HEK293 (cell line): ENCODE results near the gene CXCL16.

Experiments
- CTCF ChIA-PET: fragments of 350-600 bp; formaldehyde crosslinking; extraction: SDS; loops from one replicate; lab custom pipeline; 2021; ENCODE audit warnings: antibody characterized with exemption; lab: Yijun Ruan, JAX
- POLR2A ChIA-PET: fragments of 300-600 bp; formaldehyde crosslinking; extraction: SDS; loops from one replicate; lab custom pipeline; 2020; ENCODE audit warnings: antibody characterized with exemption, inconsistent platforms; lab: Yijun Ruan, JAX
- H3K27ac ChIP-seq: fragments of 200-500 bp; sonication (Bioruptor generic); 2 replicates; pipeline ENCODE4 v1.5.1; 2014; ENCODE audit warnings: low read depth, low read length, control low read depth, inconsistent platforms; ENCODE audit errors: extremely low read depth
- H3K36me3 ChIP-seq, 2 experiments: fragments of 200-500 bp in 1 of 2; sonication (Bioruptor generic) in 1 of 2; 1 replicate in 1 of 2; 2 replicates in 1 of 2; pipeline ENCODE4 v1.5.1; 2014 to 2017; ENCODE audit warnings: inconsistent platforms in 2 of 2, low read length in 2 of 2; ENCODE audit not compliant: control insufficient read depth in 2 of 2, insufficient read depth in 1 of 2
- H3K4me1 ChIP-seq: fragments of 200-500 bp; sonication (Bioruptor generic); 2 replicates; pipeline ENCODE4 v1.5.1; 2014; ENCODE audit warnings: mild to moderate bottlenecking, low read length, inconsistent platforms; ENCODE audit not compliant: control insufficient read depth, insufficient read depth
- H3K4me3 ChIP-seq: 2 replicates; pipeline ENCODE4 v1.5.1; 2011; ENCODE audit warnings: low read depth, mild to moderate bottlenecking, control low read depth, low read length, moderate library complexity
- H3K9me3 ChIP-seq: fragments of 200-500 bp; sonication (Bioruptor generic); 2 replicates; pipeline ENCODE4 v1.5.1; 2014; ENCODE audit warnings: low read depth, low read length, inconsistent platforms; ENCODE audit not compliant: control insufficient read depth, insufficient read depth
- FEZF1 ChIP-seq: fragments of 450-650 bp; formaldehyde crosslinking; IDR thresholded peaks from 2 replicates; pipeline ENCODE4 v1.5.1; 2016; ENCODE audit warnings: missing biosample characterization, missing genetic modification characterization
- GLI4 ChIP-seq: fragments of 450-650 bp; formaldehyde crosslinking; IDR thresholded peaks from 2 replicates; pipeline ENCODE4 v1.5.1; 2016; ENCODE audit warnings: missing biosample characterization, missing genetic modification characterization
- HOXC10 ChIP-seq: sonication (generic); formaldehyde crosslinking; IDR thresholded peaks from 2 replicates; pipeline ENCODE4 v1.8.1; 2023; ENCODE audit warnings: mild to moderate bottlenecking, missing genetic modification reagents
- KLF10 ChIP-seq: fragments of 450-650 bp; IDR thresholded peaks from 2 replicates; pipeline ENCODE4 v1.5.1; 2018; ENCODE audit warnings: missing biosample characterization, mild to moderate bottlenecking, missing genetic modification characterization
- MEIS1 ChIP-seq: sonication (generic); formaldehyde crosslinking; IDR thresholded peaks from 2 replicates; pipeline ENCODE4 v1.8.1; 2022; ENCODE audit warnings: missing genetic modification reagents, mild to moderate bottlenecking, borderline replicate concordance
- OSR2 ChIP-seq: fragments of 450-650 bp; formaldehyde crosslinking; IDR thresholded peaks from 2 replicates; pipeline ENCODE4 v1.5.1; 2016; ENCODE audit warnings: missing biosample characterization, missing genetic modification characterization
- ZBTB1 ChIP-seq: fragments of 450-650 bp; formaldehyde crosslinking; IDR thresholded peaks from 2 replicates; pipeline ENCODE4 v1.5.1; 2016; ENCODE audit warnings: missing biosample characterization, missing genetic modification characterization
- ZNF121 ChIP-seq: fragments of 450-650 bp; formaldehyde crosslinking; IDR thresholded peaks from 2 replicates; pipeline ENCODE4 v1.5.1; 2016; ENCODE audit warnings: missing biosample characterization, missing genetic modification characterization
- ZNF155 ChIP-seq: fragments of 450-650 bp; formaldehyde crosslinking; IDR thresholded peaks from 2 replicates; pipeline ENCODE4 v1.5.1; 2016; ENCODE audit warnings: missing biosample characterization, missing genetic modification characterization
- ZNF19 ChIP-seq: fragments of 450-650 bp; formaldehyde crosslinking; IDR thresholded peaks from 2 replicates; pipeline ENCODE4; 2016; ENCODE audit warnings: missing biosample characterization, missing genetic modification characterization, low read depth
- ZNF202 ChIP-seq: fragments of 450-650 bp; formaldehyde crosslinking; IDR thresholded peaks from 2 replicates; pipeline ENCODE4 v1.5.1; 2016; ENCODE audit warnings: missing biosample characterization, missing genetic modification characterization, borderline replicate concordance
- ZNF211 ChIP-seq: fragments of 450-650 bp; formaldehyde crosslinking; IDR thresholded peaks from 2 replicates; pipeline ENCODE4 v1.5.1; 2016; ENCODE audit warnings: low read depth, missing biosample characterization, missing genetic modification characterization
- ZNF292 ChIP-seq: fragments of 450-650 bp; formaldehyde crosslinking; IDR thresholded peaks from 2 replicates; pipeline ENCODE4 v1.5.1; 2016; ENCODE audit warnings: low read depth, missing biosample characterization, missing genetic modification characterization, borderline replicate concordance
- ZNF302 ChIP-seq: fragments of 450-650 bp; formaldehyde crosslinking; IDR thresholded peaks from 2 replicates; pipeline ENCODE4 v1.5.1; 2016; ENCODE audit warnings: missing biosample characterization, missing genetic modification characterization, low read depth
- ZNF394 ChIP-seq: fragments of 450-650 bp; formaldehyde crosslinking; IDR thresholded peaks from 2 replicates; pipeline ENCODE4 v1.5.1; 2016; ENCODE audit warnings: missing biosample characterization, missing genetic modification characterization, mild to moderate bottlenecking, moderate library complexity, borderline replicate concordance
- ZNF423 ChIP-seq: fragments of 450-650 bp; formaldehyde crosslinking; IDR thresholded peaks from 2 replicates; pipeline ENCODE4 v1.5.1; 2016; ENCODE audit warnings: missing biosample characterization, missing genetic modification characterization
- ZNF530 ChIP-seq: fragments of 450-650 bp; formaldehyde crosslinking; IDR thresholded peaks from 2 replicates; pipeline ENCODE4 v1.5.1; 2016; ENCODE audit warnings: low read depth, missing biosample characterization, missing genetic modification characterization
- ZNF548 ChIP-seq: fragments of 450-650 bp; formaldehyde crosslinking; IDR thresholded peaks from 2 replicates; pipeline ENCODE4 v1.5.1; 2016; ENCODE audit warnings: missing biosample characterization, missing genetic modification characterization
- ZNF600 ChIP-seq: fragments of 450-650 bp; formaldehyde crosslinking; IDR thresholded peaks from 2 replicates; pipeline ENCODE4 v1.5.1; 2016; ENCODE audit warnings: missing biosample characterization, missing genetic modification characterization
- ZNF658 ChIP-seq: fragments of 450-650 bp; formaldehyde crosslinking; IDR thresholded peaks from 2 replicates; pipeline ENCODE4; 2016; ENCODE audit warnings: missing biosample characterization, missing genetic modification characterization
- ZNF660 ChIP-seq: fragments of 450-650 bp; IDR thresholded peaks from 2 replicates; pipeline ENCODE4 v1.5.1; 2018; ENCODE audit warnings: missing biosample characterization, mild to moderate bottlenecking, missing genetic modification characterization
- ZNF664 ChIP-seq: fragments of 450-650 bp; formaldehyde crosslinking; IDR thresholded peaks from 2 replicates; pipeline ENCODE4 v1.5.1; 2016; ENCODE audit warnings: missing biosample characterization, missing genetic modification characterization
- ZNF777 ChIP-seq: fragments of 450-650 bp; formaldehyde crosslinking; IDR thresholded peaks from 2 replicates; pipeline ENCODE4 v1.5.1; 2017; ENCODE audit warnings: missing biosample characterization, missing genetic modification characterization, borderline replicate concordance
- TF ChIP-seq, protein P1 (sequence below): fragments of 450-650 bp; formaldehyde crosslinking; conservative IDR thresholded peaks from 2 replicates; pipeline ENCODE4 v1.5.1; 2016; ENCODE audit warnings: low read depth, missing biosample characterization, missing genetic modification characterization
- TF ChIP-seq, protein P2 (sequence below): fragments of 450-650 bp; formaldehyde crosslinking; IDR thresholded peaks from 2 replicates; pipeline ENCODE4 v1.5.1; 2017; ENCODE audit warnings: missing biosample characterization, mild to moderate bottlenecking, missing genetic modification characterization, moderate library complexity

CXCL16 gene

DNA sequence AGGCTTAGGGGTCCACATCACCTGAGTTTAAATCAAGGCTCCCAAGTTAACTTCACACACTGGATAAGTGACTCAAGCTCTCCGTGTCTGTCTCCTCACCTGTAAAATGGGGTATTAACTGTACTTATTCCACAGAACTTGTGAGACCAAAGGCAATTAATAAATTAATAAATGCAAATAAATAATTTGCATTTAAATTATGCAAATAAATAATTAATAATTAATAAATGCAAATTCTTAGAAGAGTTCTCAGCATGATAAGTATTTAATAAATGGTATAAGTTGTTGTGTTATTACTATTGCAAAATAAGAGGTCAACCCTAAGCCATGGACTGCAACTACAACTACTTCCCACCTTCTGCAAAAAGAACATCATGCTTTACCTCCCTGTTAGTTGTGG, 13.7 kb upstream of the CXCL16 start:
- no peak overlapping the region for H3K4me3 ChIP-seq
- ChIA-PET POLR2A (no interaction called here), CTCF (interaction anchor here (0.6 kb wide), 1 partner anchor 451 kb away, joined by 3 read pairs; no protein-coding TSS in a partner anchor)

DNA sequence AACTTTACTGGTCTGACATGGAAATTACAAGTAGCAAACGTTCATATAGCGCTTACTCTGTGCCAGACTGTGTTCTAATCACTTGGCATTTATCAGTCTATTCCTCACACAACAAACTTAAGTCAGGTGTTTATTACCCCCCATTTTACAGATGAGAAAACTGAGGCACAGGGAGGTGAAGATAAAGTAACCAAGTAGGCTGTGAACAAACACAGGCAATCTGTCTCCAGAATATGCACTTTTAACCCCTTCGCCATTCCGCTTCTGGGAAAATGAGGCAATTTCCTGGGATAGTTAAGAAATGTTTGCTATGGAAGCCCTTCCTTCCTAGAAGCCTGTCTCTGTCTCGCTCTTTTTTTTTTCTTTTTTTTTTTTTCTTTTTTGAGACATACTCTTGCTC, 12.2 kb upstream of the CXCL16 start:
- H3K27ac ChIP-seq = no peak overlapping the region
- no peaks in the 10 kb centered on the region for H3K4me1 ChIP-seq
- TF ChIP-seq GLI4 (tag by site-specific recombination) (no peak), OSR2 (tag by site-specific recombination) (no peak), ZNF292 (tag by site-specific recombination) (no peak), ZNF777 (no peak), HOXC10 (CRISPR knock-in tag) (no peak), ZNF600 (tag by site-specific recombination) (no peak)
- TF ChIP-seq, protein P1, sequence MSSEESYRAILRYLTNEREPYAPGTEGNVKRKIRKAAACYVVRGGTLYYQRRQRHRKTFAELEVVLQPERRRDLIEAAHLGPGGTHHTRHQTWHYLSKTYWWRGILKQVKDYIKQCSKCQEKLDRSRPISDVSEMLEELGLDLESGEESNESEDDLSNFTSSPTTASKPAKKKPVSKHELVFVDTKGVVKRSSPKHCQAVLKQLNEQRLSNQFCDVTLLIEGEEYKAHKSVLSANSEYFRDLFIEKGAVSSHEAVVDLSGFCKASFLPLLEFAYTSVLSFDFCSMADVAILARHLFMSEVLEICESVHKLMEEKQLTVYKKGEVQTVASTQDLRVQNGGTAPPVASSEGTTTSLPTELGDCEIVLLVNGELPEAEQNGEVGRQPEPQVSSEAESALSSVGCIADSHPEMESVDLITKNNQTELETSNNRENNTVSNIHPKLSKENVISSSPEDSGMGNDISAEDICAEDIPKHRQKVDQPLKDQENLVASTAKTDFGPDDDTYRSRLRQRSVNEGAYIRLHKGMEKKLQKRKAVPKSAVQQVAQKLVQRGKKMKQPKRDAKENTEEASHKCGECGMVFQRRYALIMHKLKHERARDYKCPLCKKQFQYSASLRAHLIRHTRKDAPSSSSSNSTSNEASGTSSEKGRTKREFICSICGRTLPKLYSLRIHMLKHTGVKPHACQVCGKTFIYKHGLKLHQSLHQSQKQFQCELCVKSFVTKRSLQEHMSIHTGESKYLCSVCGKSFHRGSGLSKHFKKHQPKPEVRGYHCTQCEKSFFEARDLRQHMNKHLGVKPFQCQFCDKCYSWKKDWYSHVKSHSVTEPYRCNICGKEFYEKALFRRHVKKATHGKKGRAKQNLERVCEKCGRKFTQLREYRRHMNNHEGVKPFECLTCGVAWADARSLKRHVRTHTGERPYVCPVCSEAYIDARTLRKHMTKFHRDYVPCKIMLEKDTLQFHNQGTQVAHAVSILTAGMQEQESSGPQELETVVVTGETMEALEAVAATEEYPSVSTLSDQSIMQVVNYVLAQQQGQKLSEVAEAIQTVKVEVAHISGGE = no peak
- H3K4me3 ChIP-seq = no peak overlapping the region
- H3K36me3 ChIP-seq = no peaks in the 10 kb centered on the region
- ChIA-PET POLR2A (no interaction called here), CTCF (interaction anchor here (0.6 kb wide), 1 partner anchor 20 kb away, joined by 3 read pairs; the partner anchor contains the start of gene TM4SF5)
- H3K9me3 ChIP-seq = no peaks in the 10 kb centered on the region

More for the DNA sequence above, 13.7 kb upstream of the CXCL16 start:
- H3K4me1 ChIP-seq = no peaks in the 10 kb centered on the region
- H3K9me3 ChIP-seq = no peaks in the 10 kb centered on the region
- H3K27ac ChIP-seq = no peak overlapping the region
- no peak for TF ChIP-seq ZNF211
- TF ChIP-seq FEZF1 = no peak
- TF ChIP-seq ZNF19 (tag by site-specific recombination) = no peak
- TF ChIP-seq MEIS1 (CRISPR knock-in tag) = no peak
- no peak for TF ChIP-seq ZNF202 (tag by site-specific recombination)
- no peak for TF ChIP-seq ZBTB1
- TF ChIP-seq ZNF155 (tag by site-specific recombination) = no peak
- TF ChIP-seq ZNF660 (tag by site-specific recombination) = no peak
- TF ChIP-seq ZNF394 (tag by site-specific recombination) = no peak
- TF ChIP-seq ZNF548 (tag by site-specific recombination) = no peak
- no peak for TF ChIP-seq ZNF530 (tag by site-specific recombination)
- no peak for TF ChIP-seq ZNF658 (tag by site-specific recombination)
- TF ChIP-seq ZNF423 (tag by site-specific recombination) = no peak
- no peak for TF ChIP-seq KLF10 (tag by site-specific recombination)
- no peaks in the 10 kb centered on the region for H3K36me3 ChIP-seq

DNA sequence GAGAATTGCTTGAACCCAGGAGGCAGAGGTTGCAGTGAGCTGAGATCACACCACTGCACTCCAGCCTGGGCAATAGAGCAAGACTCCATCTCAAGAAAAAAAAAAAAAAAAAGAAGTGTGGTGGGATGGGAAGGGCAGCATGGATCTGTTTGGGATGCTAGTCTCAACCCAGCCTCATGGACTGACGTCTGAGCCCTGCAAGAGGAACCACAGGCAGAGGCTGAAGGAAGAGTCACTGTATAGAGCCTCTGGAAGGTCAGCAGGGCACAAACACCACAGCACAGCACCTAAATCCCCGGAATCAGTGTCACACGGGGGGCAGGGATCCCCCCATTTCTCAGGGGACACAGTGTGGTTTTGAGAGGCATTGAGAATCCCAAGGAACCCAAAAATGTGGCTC, 10.9 kb upstream of the CXCL16 start:
- TF ChIP-seq, protein P2, sequence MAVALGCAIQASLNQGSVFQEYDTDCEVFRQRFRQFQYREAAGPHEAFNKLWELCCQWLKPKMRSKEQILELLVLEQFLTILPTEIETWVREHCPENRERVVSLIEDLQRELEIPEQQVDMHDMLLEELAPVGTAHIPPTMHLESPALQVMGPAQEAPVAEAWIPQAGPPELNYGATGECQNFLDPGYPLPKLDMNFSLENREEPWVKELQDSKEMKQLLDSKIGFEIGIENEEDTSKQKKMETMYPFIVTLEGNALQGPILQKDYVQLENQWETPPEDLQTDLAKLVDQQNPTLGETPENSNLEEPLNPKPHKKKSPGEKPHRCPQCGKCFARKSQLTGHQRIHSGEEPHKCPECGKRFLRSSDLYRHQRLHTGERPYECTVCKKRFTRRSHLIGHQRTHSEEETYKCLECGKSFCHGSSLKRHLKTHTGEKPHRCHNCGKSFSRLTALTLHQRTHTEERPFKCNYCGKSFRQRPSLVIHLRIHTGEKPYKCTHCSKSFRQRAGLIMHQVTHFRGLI = no peak
- TF ChIP-seq ZNF121 (tag by site-specific recombination) (peak; percentile 28; the same call in 1 of the 2 replicates), ZNF302 (tag by site-specific recombination) (no peak), ZNF664 (tag by site-specific recombination) (peak; percentile 45; the same call in 1 of the 2 replicates)
- no peak overlapping the region for H3K27ac ChIP-seq
- H3K9me3 ChIP-seq = no peaks in the 10 kb centered on the region
- ChIA-PET CTCF (no interaction called here), POLR2A (no interaction called here)
- H3K4me1 ChIP-seq = no peaks in the 10 kb centered on the region
- no peaks in the 10 kb centered on the region for H3K36me3 ChIP-seq
- H3K4me3 ChIP-seq = no peak overlapping the region
